DND-41 (cell line): ENCODE data around the gene NAPA.

Experiments used
- EZH2 ChIP-seq: IDR thresholded peaks from 3 replicates; pipeline ENCODE4 v1.6.1; 2012; ENCODE audit warnings: borderline replicate concordance, low read depth, mild to moderate bottlenecking, moderate library complexity, low read length, inconsistent platforms; ENCODE audit not compliant: severe bottlenecking
- TF ChIP-seq, protein P1 (sequence below): IDR thresholded peaks from 2 replicates; pipeline ENCODE4 v1.5.1; 2012; ENCODE audit warnings: borderline replicate concordance, low read length, moderate library complexity, mild to moderate bottlenecking; ENCODE audit not compliant: poor library complexity, severe bottlenecking; ENCODE audit errors: extremely low read depth

- TF ChIP-seq, protein P1, sequence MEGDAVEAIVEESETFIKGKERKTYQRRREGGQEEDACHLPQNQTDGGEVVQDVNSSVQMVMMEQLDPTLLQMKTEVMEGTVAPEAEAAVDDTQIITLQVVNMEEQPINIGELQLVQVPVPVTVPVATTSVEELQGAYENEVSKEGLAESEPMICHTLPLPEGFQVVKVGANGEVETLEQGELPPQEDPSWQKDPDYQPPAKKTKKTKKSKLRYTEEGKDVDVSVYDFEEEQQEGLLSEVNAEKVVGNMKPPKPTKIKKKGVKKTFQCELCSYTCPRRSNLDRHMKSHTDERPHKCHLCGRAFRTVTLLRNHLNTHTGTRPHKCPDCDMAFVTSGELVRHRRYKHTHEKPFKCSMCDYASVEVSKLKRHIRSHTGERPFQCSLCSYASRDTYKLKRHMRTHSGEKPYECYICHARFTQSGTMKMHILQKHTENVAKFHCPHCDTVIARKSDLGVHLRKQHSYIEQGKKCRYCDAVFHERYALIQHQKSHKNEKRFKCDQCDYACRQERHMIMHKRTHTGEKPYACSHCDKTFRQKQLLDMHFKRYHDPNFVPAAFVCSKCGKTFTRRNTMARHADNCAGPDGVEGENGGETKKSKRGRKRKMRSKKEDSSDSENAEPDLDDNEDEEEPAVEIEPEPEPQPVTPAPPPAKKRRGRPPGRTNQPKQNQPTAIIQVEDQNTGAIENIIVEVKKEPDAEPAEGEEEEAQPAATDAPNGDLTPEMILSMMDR = no peak
- TF ChIP-seq EZH2 = no peak
These were observed 553 bp downstream of the NAPA start for GRCh38 chr19:47514151-47514868.
